NCI-H1436 (cell line): ENCODE data around the gene EBF3.

Experiments used
- DNase-seq: peaks from one replicate; lab custom pipeline; 2025; lab: John Stamatoyannopoulos, UW

The EBF3 gene

GRCh38 chr10:129963641-129964501, at the start of gene EBF3:
Gene EBF3, minus strand, starts transcription at chr10:129964274. Its CDS starts 506 bp downstream, at chr10:129963768.
- DNase-seq = peak; percentile 98

- no peak for DNase-seq
Observed at GRCh38 chr10:130013335-130014262, 49.5 kb upstream of the EBF3 start.

DNA sequence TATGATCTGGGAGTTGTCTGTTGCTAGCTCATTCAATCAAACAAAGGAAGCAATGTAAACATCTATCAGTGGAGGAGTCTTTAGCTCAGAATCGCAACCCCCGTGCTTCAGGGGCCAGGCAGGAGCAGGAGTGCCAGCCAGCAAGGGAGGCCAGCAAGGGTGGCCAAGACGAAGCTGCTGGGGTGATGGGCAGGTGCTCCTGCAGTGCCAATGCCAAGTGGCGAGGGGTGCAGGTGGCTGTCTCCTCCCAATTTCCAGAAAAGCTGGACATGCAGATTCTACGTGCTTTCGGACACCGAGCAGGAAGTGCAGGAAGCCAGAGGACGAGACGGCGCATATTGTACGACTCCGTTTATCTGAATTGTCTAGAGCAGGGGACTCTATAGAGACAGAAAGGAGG, 48.1 kb upstream of the EBF3 start:
- no peak for DNase-seq

DNA sequence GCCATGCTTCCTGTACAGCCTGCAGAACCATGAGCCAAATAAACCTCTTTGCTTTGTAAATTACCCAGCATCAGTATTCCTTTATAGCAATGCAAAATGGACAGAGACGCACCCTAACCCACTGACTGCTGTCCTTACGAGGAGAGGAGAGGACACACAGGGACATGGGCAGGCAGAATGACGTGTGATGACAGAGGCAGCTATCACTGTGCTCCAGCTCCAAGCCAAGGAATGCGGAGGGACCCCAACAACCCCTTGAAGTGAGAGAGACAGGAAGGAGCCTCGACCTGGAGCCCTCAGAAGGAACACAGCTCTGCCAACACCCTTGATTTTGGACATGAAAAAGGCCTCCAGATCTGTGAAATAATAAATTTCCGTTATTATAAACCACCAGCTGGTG, 46.6 kb upstream of the EBF3 start:
- no peak for DNase-seq

GRCh38 chr10:130009228-130009627, 45.2 kb upstream of the EBF3 start:
- DNase-seq = no peak

- DNase-seq = no peak
Observed at GRCh38 chr10:130003787-130004613, 39.9 kb upstream of the EBF3 start.

- DNase-seq = no peak
Observed at GRCh38 chr10:130003166-130003565, 39.1 kb upstream of the EBF3 start.

DNA sequence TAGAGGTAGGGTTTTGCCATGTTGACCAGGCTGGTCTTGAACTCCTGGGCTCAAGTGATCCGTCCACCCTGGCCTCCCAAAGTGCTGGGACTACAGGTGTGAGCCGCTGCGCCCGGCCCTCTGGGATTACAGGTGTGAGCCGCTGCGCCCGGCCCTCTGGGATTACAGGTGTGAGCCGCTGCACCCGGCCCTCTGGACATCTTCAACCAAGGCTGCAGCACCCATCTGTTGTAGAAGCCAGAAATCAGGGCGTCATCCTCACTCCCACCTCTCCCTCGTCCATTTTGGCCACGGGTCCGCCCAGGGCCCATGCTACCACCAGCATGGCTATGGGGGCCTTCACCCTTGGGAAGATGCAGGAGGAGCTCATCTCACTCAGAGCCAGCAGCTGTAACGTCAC, 38.5 kb upstream of the EBF3 start:
- DNase-seq = no peak

DNA sequence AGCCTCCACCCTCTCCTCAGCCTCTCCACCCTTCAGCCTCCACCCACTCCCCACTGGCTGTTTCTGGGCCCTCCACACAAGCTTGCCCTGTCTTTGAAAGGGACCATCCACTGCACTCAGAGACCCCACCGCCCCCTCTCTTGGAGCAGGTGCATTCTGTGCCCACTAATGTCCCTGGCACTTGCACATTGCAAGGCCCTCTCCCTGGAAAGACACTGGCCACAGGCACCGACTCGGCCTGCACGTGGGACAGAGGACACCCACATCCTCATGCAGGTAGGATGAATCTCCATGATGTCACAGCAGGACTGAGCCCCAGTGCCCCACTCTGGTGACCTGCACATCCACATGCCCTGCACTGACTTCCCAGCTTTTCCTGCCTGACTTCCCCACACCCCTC, 36.8 kb upstream of the EBF3 start:
- no peak for DNase-seq

DNA sequence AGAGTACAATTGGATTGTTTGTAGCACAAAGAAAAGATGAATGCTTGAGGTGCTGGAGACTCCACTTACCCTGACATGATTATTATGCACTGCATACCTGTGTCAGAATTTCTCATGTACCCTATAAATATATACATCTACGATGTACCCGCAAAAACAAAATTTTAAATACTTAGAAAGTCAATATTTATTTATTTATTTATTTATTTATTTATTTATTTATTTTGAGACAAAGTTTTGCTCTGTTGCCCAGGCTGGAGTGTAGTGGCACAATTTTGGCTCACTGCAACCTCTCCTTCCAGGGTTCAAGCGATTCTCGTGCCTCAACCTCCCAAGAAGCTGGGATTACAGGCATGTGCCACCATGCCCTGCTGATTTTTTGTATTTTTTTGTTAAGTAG, 35.1 kb upstream of the EBF3 start:
- DNase-seq = no peak

DNA sequence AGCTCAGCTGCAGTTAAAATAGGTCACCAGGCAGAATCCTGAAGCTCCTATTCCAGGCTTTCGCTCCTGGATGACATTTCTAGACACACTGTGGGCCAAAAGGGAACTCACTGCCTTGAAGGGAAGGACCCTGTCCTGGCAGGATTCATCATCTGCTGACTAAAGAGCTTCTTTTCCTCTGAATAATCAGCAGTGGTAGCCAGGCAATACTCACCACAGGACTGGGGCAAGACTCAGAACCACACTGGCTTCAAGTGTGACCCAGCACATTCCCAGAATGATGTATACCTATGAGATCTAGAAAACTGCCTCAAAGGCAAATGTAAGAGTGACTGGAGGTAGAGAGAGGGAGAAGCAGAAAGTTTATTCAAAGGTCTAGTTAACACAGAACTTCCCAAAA, 29.5 kb upstream of the EBF3 start:
- DNase-seq = no peak

DNA sequence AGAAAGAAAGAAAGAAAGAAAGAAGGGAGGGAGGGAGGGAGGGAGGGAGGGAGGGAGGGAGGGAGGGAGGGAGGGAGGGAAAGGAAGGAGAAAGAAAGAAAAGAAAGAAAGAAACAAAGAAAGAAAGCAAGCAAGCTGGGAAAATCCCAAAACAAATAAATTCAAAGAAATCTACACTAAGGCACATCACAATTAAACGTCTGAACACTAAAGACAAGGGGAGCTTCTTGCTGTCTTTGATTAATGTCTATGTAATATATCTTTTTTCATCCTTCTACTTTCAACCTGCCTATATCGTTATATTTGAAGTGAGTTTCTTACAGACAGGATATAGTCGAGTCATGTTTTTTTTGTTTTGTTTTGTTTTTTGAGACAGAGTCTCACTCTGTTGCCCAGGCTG, 28.3 kb upstream of the EBF3 start:
- no peak for DNase-seq

DNA sequence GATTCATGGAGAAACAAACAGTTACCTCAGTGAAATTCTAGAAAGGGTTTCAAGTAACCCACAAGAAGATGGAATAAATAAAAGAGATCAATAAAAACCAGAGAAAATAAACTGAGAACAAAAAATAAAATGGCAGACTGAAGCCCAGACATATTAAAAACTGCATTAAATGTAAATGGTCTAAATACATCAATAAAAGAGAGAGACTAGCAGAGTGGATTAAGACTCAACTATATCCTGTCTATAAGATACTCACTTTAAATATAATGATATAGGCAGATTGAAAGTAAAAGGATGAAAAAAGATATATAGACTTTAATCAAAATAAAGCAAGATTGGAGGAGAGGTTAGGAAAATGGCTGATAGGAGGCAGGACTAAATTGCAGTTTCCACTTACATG, 18.8 kb upstream of the EBF3 start:
- DNase-seq = no peak

- DNase-seq = no peak
Observed at GRCh38 chr10:129978980-129979379, 14.9 kb upstream of the EBF3 start.

DNA sequence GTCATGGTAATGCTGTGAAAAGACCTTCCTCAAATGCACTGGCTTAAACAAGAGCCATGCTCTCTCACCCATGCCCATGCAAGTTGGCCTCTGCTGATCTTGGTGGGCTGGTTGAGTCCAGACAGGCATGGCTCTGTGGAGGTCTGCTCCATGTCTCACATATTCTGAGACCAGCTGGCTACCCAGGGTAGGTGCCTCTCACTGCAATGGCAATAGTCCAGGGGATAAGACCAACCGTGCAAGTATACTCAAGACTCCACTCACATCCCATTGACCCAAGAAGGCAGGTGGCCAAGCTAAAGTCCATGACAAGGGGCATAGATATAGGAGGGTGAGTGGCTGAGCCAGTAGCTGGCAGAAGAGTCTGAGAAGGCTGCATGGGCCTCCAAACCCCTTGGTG, 14.2 kb upstream of the EBF3 start:
- DNase-seq = no peak

- DNase-seq = no peak
Observed at GRCh38 chr10:129977794-129978193, 13.7 kb upstream of the EBF3 start.

DNA sequence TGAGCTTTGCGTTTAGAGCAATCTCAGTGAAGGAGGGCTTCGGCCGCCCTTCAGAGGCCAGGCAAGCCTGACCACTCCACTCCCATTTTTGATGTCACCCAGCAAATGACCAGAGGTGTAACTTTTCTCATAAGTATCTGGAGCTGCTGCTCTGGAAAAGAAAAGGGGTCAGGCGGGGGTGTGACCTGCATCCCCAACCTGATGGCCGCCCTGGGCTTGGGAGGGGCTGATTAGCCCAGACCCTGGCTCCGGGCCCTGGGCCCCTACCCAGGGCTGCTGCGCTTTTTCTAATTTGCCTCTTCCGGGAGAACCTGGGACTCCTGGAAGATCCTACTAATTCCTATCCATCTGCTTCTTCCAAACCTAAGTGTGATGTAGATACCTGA, 9.6 kb upstream of the EBF3 start:
- no peak for DNase-seq

DNA sequence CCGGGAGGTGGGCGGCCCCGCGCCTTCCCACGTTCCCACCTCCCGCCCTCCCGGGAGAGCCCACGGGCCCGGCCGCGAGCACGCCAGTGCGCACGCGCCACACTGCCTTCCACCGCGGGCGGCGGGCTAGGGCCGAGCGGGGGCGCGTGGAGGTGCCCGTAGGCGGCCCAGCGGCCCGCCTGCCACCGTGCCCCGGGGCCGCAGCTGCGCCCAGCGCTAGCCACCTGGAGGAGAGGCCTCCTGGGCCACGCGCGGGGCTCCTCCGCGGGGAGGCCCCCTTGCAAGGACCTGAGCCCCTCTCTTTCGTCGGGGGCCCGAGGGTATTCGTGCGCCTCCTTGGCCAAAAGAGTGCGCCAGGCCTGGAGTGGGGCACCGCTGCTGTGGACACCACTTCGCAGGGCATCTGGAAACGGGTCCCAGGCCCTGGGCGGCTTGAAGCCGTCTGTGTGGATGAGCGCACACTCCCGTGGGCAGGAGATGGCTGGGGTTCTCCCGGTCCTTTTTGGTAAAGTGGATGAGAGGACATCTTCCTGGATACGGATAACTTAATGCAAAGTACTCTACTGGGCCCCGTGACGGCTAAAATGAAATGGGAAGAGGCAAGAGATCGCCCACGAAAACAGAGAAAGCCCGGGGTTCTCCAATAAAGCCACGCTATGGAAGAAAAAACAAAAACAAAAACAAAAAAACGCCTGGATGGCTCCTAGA, 9.0 kb upstream of the EBF3 start:
- DNase-seq = no peak

DNA sequence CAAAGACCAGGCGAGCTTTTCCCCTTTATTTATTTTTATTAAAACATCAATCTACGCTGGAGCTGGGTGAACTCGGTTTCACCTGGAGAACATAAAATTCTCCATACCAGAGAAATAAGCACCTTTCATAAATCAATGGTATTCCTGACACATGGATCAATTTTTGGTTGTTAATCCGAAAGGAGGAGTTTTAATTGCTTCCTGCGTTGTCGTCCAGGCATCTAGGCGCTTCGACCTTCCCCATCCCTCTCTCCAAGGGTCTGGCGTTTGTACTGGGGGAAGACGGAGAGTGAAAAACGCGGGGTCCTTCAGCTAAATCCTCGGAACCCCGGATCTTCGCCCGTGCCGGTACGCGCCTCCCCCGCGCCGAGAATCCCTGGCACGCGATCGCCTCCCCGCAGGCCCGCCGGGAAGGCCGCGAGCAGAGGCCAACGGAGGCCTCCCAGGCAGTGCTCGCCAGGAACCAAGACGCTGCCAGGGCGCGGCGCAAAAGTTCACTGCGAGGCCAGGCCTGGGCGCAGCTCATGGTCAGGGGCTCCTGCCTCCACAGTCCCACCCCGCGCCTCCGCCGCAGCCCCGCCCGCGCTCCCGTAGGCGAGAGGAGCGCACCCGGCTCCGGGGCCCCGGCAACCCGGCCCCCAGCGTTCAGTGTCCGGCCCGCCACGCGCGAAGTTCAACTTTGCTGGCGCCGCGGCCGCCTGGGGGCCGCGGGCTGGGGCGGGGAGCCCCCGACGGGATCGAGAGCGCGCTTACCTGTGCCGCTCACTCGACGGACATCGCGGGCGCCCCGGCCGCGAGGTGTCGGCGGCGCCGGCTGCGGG, 8.3 kb upstream of the EBF3 start:
- DNase-seq = no peak

GRCh38 chr10:129971381-129972144, 7.5 kb upstream of the EBF3 start:
- DNase-seq = peak; percentile 85
